Activated B cell treated with CpG ODN at 0.5 μM for 24 hours (primary cell): ENCODE results near the gene NTN3. TPM values are rescaled to one million over a fixed set of nuclear protein-coding genes. Genes with fewer than 3 reads are reported as not detected.

Experiments used
- ATAC-seq: fragments of 200-7000 bp; cut with Tn5 transposase; one replicate; pipeline ENCODE4 v1.10.0; 2021; ENCODE audit warnings: low read depth, mild to moderate bottlenecking, moderate library complexity
- CTCF ChIA-PET: fragments of 350-600 bp; sonication (Branson Sonifier 250); formaldehyde crosslinking; loops from one replicate; lab custom pipeline; 2021; ENCODE audit warnings: antibody characterized with exemption; lab: Charles Lee
- POLR2A ChIA-PET: fragments of 350-600 bp; sonication (Branson Sonifier 250); formaldehyde crosslinking; loops from one replicate; lab custom pipeline; 2021; ENCODE audit warnings: antibody characterized with exemption; lab: Charles Lee
- DNase-seq: peaks from one replicate; pipeline ENCODE4 v3.0.0; 2022
- H3K27ac Mint-ChIP-seq: one replicate; pipeline ENCODE4 v1.8.0; 2020; ENCODE audit warnings: mixed read lengths
- H3K27me3 Mint-ChIP-seq: one replicate; pipeline ENCODE4 v1.8.0; 2021; ENCODE audit warnings: mixed read lengths
- H3K36me3 Mint-ChIP-seq: one replicate; pipeline ENCODE4 v1.8.0; 2021; ENCODE audit warnings: low read depth, mixed read lengths
- H3K4me1 Mint-ChIP-seq: one replicate; pipeline ENCODE4 v1.8.0; 2021; ENCODE audit warnings: mixed read lengths
- H3K4me3 Mint-ChIP-seq: one replicate; pipeline ENCODE4 v1.8.0; 2020; ENCODE audit warnings: mild to moderate bottlenecking, mixed read lengths
- H3K9me3 Mint-ChIP-seq: one replicate; pipeline ENCODE4 v1.8.0; 2020; ENCODE audit warnings: mixed read lengths
- intact Hi-C: fragments of 100-400 bp; cut with micrococcal nuclease; formaldehyde crosslinking; loops from one replicate; pipeline ENCODE4 v1.15.1; 2024
- total RNA-seq: library from RNA; stranded (reverse); gene quantifications from 2 replicates; pipeline ENCODE4 v1.2.3, GENCODE V29; 2022
- TF ChIP-seq, protein P1 (sequence below): fragments of 200-600 bp; IDR thresholded peaks from one replicate; pipeline ENCODE4 v1.8.0; 2022; ENCODE audit warnings: antibody characterized with exemption, mild to moderate bottlenecking

The NTN3 gene
- total RNA-seq, 1 donor from 2014 or later: not detected

DNA sequence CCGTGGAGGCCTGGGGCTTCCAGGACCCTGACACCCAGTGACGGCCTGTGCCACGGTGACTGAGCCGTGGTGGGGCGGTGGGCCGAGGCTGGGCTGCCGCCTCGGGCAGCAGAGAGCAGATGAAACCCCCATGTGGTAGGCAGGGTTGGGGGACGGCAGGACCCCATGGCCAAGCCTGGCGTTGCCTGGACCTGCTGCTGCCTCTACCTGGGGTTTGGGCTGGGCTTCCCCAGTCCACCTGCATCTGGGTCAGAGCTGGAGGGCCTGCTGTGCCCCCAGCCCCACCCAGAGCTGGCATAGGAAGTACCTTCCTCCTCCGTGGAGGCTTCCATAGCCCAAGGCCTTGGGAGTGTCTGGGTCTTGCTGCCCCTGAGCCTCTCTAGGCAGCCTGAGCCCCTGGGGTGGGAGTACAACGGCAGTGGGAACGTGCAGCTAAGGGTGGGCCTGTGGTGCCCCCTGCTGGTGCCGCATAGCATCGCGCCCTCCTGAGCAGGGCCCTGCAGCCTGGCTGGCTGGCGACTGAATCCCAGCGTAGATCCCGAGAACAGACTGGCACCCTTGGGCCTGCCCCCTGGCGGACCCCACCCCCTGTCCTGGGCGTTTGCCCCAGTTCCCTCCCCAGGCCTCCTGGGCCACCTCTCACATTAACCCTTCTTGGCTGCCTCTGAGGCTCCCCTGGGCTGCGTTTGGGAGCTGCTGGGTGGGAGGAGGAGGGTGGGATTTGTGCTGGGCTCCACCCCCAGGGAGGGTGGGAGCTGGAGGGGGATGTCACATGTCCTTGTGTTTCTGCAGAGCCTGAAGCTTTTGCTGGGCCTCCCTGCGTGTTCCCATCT, 30.0 kb downstream of the NTN3 start:
- TF ChIP-seq, protein P1, sequence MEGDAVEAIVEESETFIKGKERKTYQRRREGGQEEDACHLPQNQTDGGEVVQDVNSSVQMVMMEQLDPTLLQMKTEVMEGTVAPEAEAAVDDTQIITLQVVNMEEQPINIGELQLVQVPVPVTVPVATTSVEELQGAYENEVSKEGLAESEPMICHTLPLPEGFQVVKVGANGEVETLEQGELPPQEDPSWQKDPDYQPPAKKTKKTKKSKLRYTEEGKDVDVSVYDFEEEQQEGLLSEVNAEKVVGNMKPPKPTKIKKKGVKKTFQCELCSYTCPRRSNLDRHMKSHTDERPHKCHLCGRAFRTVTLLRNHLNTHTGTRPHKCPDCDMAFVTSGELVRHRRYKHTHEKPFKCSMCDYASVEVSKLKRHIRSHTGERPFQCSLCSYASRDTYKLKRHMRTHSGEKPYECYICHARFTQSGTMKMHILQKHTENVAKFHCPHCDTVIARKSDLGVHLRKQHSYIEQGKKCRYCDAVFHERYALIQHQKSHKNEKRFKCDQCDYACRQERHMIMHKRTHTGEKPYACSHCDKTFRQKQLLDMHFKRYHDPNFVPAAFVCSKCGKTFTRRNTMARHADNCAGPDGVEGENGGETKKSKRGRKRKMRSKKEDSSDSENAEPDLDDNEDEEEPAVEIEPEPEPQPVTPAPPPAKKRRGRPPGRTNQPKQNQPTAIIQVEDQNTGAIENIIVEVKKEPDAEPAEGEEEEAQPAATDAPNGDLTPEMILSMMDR: peak; percentile 84
- Mint-ChIP-seq H3K27ac (no peak overlapping the region), H3K4me3 (no peak overlapping the region), H3K36me3 (peaks cover 14% of the 10 kb centered on the region), H3K9me3 (no peaks in the 10 kb centered on the region), H3K4me1 (peaks cover 11% of the 10 kb centered on the region), H3K27me3 (no peaks in the 10 kb centered on the region)
- ChIA-PET CTCF (interaction anchor here (0.5 to 2.5 kb wide), 13 partner anchors 8 to 645 kb away, joined by 3 to 17 read pairs (median 4); partner anchors contain the start of genes ECI1 and TEDC2), POLR2A (interaction anchor here (0.8 to 1.2 kb wide), 4 partner anchors 9 to 306 kb away, joined by 3 to 8 read pairs (median 4); partner anchors contain the start of gene TBC1D24)
- intact Hi-C loops: loop anchor here (1.0 to 5.0 kb wide), 7 partner anchors 14 to 499 kb away; partner anchors contain the start of genes ABCA3, CCNF and ECI1
- ATAC-seq (peak; percentile 98), DNase-seq (peak; percentile 77)

DNA sequence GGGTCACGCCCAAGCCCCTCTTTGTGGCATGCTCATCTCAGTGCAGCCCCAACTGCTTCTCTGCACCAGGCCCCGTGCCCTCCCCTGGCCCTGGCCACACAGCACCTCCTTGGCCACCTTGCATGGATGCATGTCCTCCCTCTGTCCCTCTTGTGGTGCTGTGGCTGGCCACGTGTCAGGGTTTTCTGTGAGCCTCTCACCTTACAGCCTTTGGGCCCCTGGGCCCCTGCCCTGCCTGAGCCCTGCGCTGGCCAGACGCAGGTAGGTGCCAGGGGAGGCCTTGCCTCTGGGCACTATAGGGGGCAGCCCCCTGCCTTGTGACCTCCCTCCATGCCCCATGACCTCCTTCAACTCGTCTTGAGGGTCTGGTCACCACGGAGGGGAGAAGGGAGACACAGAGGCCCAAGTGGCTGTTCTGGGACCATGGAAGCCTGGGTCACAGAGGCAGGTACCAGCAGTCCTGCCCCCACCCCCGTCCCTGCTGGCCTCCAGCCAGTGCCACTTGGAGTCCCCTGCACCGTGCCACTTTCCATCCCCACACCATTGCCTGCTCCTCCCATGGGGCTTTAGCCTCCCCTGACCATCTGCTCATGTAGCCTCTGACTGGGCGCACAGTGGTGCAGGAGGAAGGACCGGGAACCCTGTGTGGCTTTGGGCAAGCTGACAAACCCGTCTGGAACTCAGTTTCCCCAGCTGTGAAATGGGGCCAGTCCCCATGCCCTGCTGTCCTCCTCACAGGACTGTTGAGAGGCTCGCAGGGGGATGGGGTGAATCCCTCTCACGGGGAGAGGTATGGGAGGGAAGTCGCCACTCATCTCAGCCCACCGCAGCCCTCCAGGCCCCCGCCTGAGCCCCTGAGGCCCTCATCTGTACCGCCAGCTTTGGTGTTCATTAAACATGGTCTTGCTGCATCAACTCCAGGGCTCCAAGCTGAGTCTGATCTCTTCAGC, 31.1 kb downstream of the NTN3 start:
- no peak overlapping the region for H3K4me3 Mint-ChIP-seq
- no peaks in the 10 kb centered on the region for H3K9me3 Mint-ChIP-seq
- no peaks in the 10 kb centered on the region for H3K27me3 Mint-ChIP-seq
- H3K36me3 Mint-ChIP-seq: peaks cover 9% of the 10 kb centered on the region
- POLR2A ChIA-PET: interaction anchor here (0.8 to 1.2 kb wide), 3 partner anchors 8 to 27 kb away, joined by 3 to 8 read pairs (median 4); partner anchors contain the start of gene TBC1D24
- TF ChIP-seq, protein P1: no peak
- CTCF ChIA-PET: interaction anchor here (0.9 to 2.5 kb wide), 9 partner anchors 13 to 480 kb away, joined by 3 to 17 read pairs (median 4); partner anchors contain the start of gene ECI1
- intact Hi-C loops: loop anchor here (1.0 to 5.0 kb wide), 7 partner anchors 15 to 500 kb away; partner anchors contain the start of genes ABCA3, CCNF and ECI1
- H3K4me1 Mint-ChIP-seq: peaks cover 20% of the 10 kb centered on the region
- ATAC-seq (no peak), DNase-seq (no peak)
- H3K27ac Mint-ChIP-seq: no peak overlapping the region

GRCh38 chr16:2505695-2506094, 34.6 kb downstream of the NTN3 start:
- H3K9me3 Mint-ChIP-seq: no peaks in the 10 kb centered on the region
- intact Hi-C loops: no loop called here
- ATAC-seq (no peak), DNase-seq (no peak)
- ChIA-PET POLR2A (interaction anchor here (2.4 to 3.1 kb wide), 2 partner anchors 15 to 26 kb away, joined by 16 to 17 read pairs; partner anchors contain the start of genes AMDHD2 and CEMP1), CTCF (no interaction called here)
- no peaks in the 10 kb centered on the region for H3K27me3 Mint-ChIP-seq
- H3K4me3 Mint-ChIP-seq: no peak overlapping the region
- H3K4me1 Mint-ChIP-seq: peaks cover 54% of the 10 kb centered on the region
- peak overlapping the region; percentile 6 for H3K27ac Mint-ChIP-seq
- TF ChIP-seq, protein P1: no peak
- no peaks in the 10 kb centered on the region for H3K36me3 Mint-ChIP-seq

- intact Hi-C loops: no loop called here
- TF ChIP-seq, protein P1: no peak
- ATAC-seq (peak; percentile 89), DNase-seq (peak; percentile 51)
- peaks cover 62% of the 10 kb centered on the region for H3K4me1 Mint-ChIP-seq
- ChIA-PET POLR2A (interaction anchor here (0.6 to 3.1 kb wide), 12 partner anchors 9 to 604 kb away, joined by 3 to 17 read pairs (median 4); partner anchors contain the start of genes AMDHD2, CEMP1, ECI1 and PDPK1), CTCF (interaction anchor here (0.9 to 1.1 kb wide), 3 partner anchors 8 to 33 kb away, joined by 4 to 7 read pairs (median 5); partner anchors contain the start of gene AMDHD2)
- peak overlapping the region; percentile 89 for H3K27ac Mint-ChIP-seq
- H3K9me3 Mint-ChIP-seq: no peaks in the 10 kb centered on the region
- peak overlapping the region; percentile 33 for H3K4me3 Mint-ChIP-seq
- H3K27me3 Mint-ChIP-seq: no peaks in the 10 kb centered on the region
- no peaks in the 10 kb centered on the region for H3K36me3 Mint-ChIP-seq
These were observed 36.1 kb downstream of the NTN3 start for GRCh38 chr16:2507052-2507659.
